ENCODE results near the gene SSC5D.

DNA sequence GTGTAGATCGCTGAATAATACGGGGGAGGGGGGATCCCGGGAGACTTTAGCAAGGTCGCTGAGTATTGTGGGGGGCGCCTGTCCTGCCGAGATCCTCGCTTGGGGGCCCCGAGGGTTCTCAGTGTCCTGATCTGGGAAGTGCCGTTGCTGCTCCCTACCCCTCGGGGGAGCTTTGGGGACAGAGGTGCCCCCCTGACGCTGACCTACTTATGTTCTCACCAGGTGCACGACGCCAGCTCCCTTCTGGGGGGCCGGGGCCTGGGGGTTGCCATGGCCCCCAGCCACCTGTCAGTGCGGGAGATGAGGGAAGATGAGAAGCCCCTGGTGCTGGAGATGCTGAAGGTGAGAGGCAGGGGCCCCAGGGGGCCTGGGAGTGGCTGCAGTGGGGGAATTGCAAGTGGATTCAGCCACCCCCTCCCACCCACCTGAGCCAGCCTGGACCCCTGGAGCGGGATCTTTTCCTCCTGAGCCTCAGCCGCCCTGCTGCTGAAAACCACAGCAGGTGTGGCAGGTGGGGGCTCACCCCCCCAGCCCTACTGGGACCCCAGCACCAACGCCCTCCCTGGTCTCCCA lies 2.7 kb upstream of the SSC5D start:
- TF ChIP-seq YY1 (IDR thresholded peaks at IDR 0.05; ENCODE audit: insufficient read depth, insufficient read length) = no peak
- TF ChIP-seq SUZ12 (IDR thresholded peaks at IDR 0.05; ENCODE audit: extremely low read depth, insufficient read depth, insufficient read length) = no peak

All from NT2/D1 (cell line).